ENCODE measurements around the gene EDARADD.

DNA sequence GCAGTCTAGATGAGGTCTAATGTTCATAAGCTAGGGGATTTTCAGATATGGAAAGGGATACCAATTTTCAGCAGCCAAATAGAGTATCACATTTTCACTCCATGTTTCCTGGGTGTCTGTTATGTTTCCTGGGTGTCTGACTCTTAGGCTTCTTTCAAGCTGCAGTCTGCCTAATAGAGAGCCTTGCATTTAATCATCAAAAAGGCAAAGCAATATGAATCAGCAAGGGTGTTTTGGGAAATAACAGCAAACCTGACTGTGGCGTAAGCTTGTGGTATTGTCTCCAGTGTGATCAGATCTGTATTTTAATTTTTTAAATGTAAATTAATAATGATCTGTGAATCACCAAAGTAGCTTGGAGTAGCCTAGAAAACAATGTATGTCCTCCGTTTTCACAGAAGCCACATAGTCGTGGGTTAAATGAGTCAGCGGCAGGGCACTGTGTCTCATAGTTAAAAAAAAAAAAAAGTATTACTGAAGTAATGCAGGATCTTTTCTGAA lies 140.1 kb downstream of the EDARADD start:
- TF ChIP-seq, protein P1, sequence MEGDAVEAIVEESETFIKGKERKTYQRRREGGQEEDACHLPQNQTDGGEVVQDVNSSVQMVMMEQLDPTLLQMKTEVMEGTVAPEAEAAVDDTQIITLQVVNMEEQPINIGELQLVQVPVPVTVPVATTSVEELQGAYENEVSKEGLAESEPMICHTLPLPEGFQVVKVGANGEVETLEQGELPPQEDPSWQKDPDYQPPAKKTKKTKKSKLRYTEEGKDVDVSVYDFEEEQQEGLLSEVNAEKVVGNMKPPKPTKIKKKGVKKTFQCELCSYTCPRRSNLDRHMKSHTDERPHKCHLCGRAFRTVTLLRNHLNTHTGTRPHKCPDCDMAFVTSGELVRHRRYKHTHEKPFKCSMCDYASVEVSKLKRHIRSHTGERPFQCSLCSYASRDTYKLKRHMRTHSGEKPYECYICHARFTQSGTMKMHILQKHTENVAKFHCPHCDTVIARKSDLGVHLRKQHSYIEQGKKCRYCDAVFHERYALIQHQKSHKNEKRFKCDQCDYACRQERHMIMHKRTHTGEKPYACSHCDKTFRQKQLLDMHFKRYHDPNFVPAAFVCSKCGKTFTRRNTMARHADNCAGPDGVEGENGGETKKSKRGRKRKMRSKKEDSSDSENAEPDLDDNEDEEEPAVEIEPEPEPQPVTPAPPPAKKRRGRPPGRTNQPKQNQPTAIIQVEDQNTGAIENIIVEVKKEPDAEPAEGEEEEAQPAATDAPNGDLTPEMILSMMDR (optimal IDR thresholded peaks at IDR 0.05 in 1 of 3, IDR thresholded peaks at IDR 0.05 in 1 of 3, conservative IDR thresholded peaks at IDR 0.05 in 1 of 3; ENCODE audit: extremely low read depth in 1 of 3, insufficient read depth in 2 of 3, low read length in 3 of 3): no peak
- no peak for TF ChIP-seq EZH2 (IDR thresholded peaks at IDR 0.05; ENCODE audit: low read length)

Data from keratinocyte (primary cell).